OCI-LY1 (cell line): ENCODE measurements around the gene PGAM2.

Source experiments
- H2AFZ ChIP-seq: fragments of 200-600 bp; sonication (generic), shearing (Covaris generic); 2 replicates; pipeline ENCODE4 v1.6.0; 2014; ENCODE audit warnings: antibody characterized with exemption, mild to moderate bottlenecking, low read length
- H3F3A ChIP-seq: fragments of 200-600 bp; sonication (generic), shearing (Covaris generic); 2 replicates; pipeline ENCODE4 v1.6.0; 2014; ENCODE audit warnings: mild to moderate bottlenecking, antibody characterized with exemption, low read length, moderate library complexity; ENCODE audit not compliant: insufficient read depth
- H3K27ac ChIP-seq: fragments of 200-600 bp; sonication (generic); 2 replicates; pipeline ENCODE4 v1.5.1; 2014; ENCODE audit warnings: low read length, mixed run types, mild to moderate bottlenecking, low read depth; ENCODE audit not compliant: poor library complexity, severe bottlenecking
- H3K27me3 ChIP-seq: fragments of 200-600 bp; sonication (generic); 2 replicates; pipeline ENCODE4 v1.6.0; 2014; ENCODE audit warnings: antibody characterized with exemption, mild to moderate bottlenecking, low read length, moderate library complexity; ENCODE audit not compliant: insufficient read depth
- H3K36me3 ChIP-seq: fragments of 200-600 bp; sonication (generic); 2 replicates; pipeline ENCODE4 v1.6.1; 2014; ENCODE audit warnings: mild to moderate bottlenecking, antibody characterized with exemption, low read length, moderate library complexity, mixed read lengths; ENCODE audit not compliant: insufficient read depth
- H3K4me1 ChIP-seq: fragments of 200-600 bp; sonication (generic); 2 replicates; pipeline ENCODE4 v1.5.1; 2014; ENCODE audit warnings: mild to moderate bottlenecking, low read length, moderate library complexity; ENCODE audit not compliant: insufficient read depth, severe bottlenecking
- H3K4me2 ChIP-seq: fragments of 200-600 bp; sonication (generic), shearing (Covaris generic); 2 replicates; pipeline ENCODE4 v1.6.1; 2014; ENCODE audit warnings: low read length
- H3K4me3 ChIP-seq: fragments of 200-600 bp; sonication (generic); 2 replicates; pipeline ENCODE4 v1.5.1; 2014; ENCODE audit warnings: low read length, low read depth, mild to moderate bottlenecking, mixed read lengths; ENCODE audit not compliant: poor library complexity, severe bottlenecking
- H3K79me2 ChIP-seq: fragments of 200-600 bp; shearing (Covaris generic); 2 replicates; pipeline ENCODE4 v1.6.1; 2016; ENCODE audit warnings: mixed run types, low read length, mixed read lengths; ENCODE audit not compliant: insufficient read depth
- H3K9ac ChIP-seq: fragments of 200-600 bp; sonication (generic), shearing (Covaris generic); 2 replicates; pipeline ENCODE4 v1.6.1; 2014; ENCODE audit warnings: mild to moderate bottlenecking, low read length, mixed read lengths
- H3K9me2 ChIP-seq: fragments of 200-600 bp; sonication (generic), shearing (Covaris generic); 2 replicates; pipeline ENCODE4 v1.6.1; 2014; ENCODE audit warnings: low read depth, mild to moderate bottlenecking, low read length, mixed read lengths
- H3K9me3 ChIP-seq: fragments of 200-600 bp; shearing (Covaris generic); 2 replicates; pipeline ENCODE4 v1.6.1; 2014; ENCODE audit warnings: low read length, mixed read lengths
- H4K20me1 ChIP-seq: fragments of 200-600 bp; sonication (generic), shearing (Covaris generic); 2 replicates; pipeline ENCODE4 v1.6.0; 2016; ENCODE audit warnings: mild to moderate bottlenecking, low read length; ENCODE audit not compliant: insufficient read depth
- EZH2 ChIP-seq: fragments of 200-600 bp; sonication (generic), shearing (Covaris generic); IDR thresholded peaks from 2 replicates; pipeline ENCODE4 v1.8.0; 2017; ENCODE audit warnings: borderline replicate concordance, mixed run types, mild to moderate bottlenecking, antibody characterized with exemption, low read length, moderate library complexity, mixed read lengths
- TF ChIP-seq, protein P1 (sequence below): fragments of 200-600 bp; sonication (generic), shearing (Covaris generic); IDR thresholded peaks from 2 replicates; pipeline ENCODE4 v1.5.1; 2017; ENCODE audit warnings: mild to moderate bottlenecking, antibody characterized with exemption, low read length, moderate library complexity, mixed read lengths

Gene PGAM2

DNA sequence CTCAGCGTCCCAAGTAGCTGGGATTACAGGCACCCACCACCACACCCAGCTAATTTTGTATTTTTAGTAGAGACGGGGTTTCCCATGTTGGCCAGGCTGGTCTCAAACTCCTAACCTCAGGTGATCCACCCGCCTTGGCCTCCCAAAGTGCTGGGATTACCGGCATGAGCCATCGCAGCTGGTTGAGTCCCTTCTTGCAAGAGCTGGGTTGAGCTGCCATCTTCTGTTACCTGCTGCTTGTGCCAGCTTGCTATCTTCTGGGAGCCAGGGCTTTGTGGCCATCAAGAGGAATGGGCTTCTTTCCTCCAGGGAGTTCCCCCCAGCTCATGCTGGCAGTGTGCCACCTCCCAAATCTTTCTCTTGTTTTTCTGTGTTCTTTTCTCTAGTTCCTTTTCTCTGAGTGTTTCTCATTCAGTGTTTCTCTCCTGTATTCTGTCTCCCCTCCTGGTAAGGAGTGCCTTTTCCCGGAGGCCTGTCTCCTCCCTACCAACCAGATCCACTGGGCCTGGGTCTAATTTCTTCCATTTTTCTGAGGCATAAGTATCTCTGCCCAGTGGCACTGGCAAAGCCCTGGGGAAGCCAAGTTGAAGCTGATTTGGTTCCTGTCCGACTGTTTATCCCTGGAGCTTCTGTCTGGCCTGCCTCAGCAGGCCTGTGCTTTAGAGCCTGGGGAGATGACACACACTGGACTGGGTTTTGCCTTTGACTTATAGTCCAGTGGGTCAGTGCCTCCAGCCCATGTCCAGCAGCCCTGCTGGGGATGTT is 17.2 kb downstream of the PGAM2 start:
- Histone ChIP-seq H3K79me2 (peaks cover 38% of the 10 kb centered on the region), H3K9ac (no peak overlapping the region), H3K27me3 (no peaks in the 10 kb centered on the region), H2AFZ (no peak overlapping the region), H3K4me2 (no peak overlapping the region), H3K27ac (no peak overlapping the region), H3K4me3 (no peak overlapping the region), H4K20me1 (no peaks in the 10 kb centered on the region), H3K36me3 (peaks cover 53% of the 10 kb centered on the region), H3K4me1 (peaks cover 33% of the 10 kb centered on the region), H3F3A (no peaks in the 10 kb centered on the region; the same call in 1 of the 2 replicates), H3K9me3 (no peaks in the 10 kb centered on the region), H3K9me2 (no peaks in the 10 kb centered on the region)
- TF ChIP-seq, protein P1, sequence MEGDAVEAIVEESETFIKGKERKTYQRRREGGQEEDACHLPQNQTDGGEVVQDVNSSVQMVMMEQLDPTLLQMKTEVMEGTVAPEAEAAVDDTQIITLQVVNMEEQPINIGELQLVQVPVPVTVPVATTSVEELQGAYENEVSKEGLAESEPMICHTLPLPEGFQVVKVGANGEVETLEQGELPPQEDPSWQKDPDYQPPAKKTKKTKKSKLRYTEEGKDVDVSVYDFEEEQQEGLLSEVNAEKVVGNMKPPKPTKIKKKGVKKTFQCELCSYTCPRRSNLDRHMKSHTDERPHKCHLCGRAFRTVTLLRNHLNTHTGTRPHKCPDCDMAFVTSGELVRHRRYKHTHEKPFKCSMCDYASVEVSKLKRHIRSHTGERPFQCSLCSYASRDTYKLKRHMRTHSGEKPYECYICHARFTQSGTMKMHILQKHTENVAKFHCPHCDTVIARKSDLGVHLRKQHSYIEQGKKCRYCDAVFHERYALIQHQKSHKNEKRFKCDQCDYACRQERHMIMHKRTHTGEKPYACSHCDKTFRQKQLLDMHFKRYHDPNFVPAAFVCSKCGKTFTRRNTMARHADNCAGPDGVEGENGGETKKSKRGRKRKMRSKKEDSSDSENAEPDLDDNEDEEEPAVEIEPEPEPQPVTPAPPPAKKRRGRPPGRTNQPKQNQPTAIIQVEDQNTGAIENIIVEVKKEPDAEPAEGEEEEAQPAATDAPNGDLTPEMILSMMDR: no peak
- no peak for TF ChIP-seq EZH2

DNA sequence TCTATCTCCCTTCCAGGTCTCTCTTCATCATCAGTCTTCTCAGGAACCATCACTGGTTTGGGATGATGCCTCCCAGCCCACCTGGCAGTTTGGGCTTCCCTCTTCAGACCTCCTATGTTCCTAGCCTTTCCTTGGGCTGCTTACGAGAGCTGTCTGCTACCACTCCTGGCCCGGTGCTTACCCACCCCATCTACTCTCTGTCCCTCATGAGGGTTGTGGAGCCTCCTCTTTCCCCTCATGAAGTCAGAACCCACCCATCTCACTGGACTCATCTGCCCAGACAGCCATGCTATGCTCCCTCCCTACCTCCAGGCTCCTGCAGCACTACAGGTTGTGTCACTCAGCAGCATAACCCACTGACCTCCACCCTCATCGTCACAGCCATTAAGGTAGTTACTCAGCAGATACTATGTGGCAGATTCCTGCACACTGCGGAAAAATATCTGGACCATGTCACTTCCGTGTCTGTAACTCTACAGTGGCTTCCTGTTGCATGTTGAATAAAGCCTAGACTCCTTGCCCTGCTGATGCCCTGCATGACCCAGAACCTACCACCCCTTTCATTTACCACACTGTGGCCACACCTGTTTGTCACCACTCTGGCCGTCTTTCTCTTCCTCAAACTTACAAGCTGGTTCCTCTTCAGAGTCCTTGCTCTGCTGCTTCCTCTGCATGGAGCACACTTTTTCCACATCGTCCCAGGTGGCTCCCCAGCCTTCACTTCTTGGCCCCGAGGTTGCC is 18.9 kb downstream of the PGAM2 start:
- Histone ChIP-seq H3K9me3 (no peaks in the 10 kb centered on the region), H3K4me1 (peaks cover 33% of the 10 kb centered on the region), H3K9ac (peak overlapping the region; percentile 93), H3K4me3 (peak overlapping the region; percentile 89), H3K27me3 (no peaks in the 10 kb centered on the region), H4K20me1 (no peaks in the 10 kb centered on the region), H3F3A (peaks cover 6% of the 10 kb centered on the region), H2AFZ (no peak overlapping the region), H3K4me2 (peak overlapping the region; percentile 92), H3K9me2 (no peaks in the 10 kb centered on the region), H3K79me2 (peaks cover 38% of the 10 kb centered on the region), H3K36me3 (peaks cover 38% of the 10 kb centered on the region), H3K27ac (peak overlapping the region; percentile 85)
- TF ChIP-seq, protein P1: no peak
- TF ChIP-seq EZH2: no peak

DNA sequence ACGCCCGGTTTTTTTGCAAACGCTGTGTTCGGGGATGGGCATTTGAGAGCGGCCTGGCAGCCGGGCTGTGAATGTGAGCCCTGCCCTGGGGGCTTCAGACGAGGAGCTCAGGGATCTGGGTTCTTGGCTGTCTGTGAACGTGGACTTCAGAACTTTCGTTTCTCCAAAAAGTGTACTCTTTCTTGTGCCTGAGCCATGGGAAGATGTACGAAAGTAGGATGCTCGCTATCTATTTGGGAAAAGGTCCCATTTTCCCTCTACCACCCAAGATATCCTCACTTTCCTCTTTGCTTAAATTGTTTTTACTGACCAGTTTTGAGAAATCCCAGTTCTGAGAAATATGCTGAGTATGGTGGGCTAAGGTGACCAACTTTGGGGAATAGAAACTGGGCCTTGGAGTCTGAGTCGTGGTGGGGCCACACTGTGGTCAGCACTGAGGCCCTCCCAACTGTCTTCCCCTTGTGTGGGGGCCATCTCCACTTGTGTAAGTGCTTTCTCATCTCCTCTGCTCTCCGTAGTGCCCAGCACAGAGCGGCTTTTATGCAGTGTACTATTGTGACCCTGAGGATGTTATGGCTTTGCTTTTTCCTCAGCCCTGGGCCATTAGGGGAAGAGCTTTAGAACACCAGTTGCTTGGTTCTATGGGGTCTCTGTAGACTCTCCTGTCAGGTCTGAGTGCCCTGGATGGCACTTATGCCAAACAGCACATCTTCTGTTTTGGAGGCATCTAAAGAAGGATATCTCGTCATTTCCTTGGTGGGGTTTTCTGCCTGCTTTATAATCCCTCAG is 19.9 kb downstream of the PGAM2 start:
- H3K27me3 ChIP-seq: no peaks in the 10 kb centered on the region
- no peak for TF ChIP-seq EZH2
- TF ChIP-seq, protein P1: no peak
- H3K79me2 ChIP-seq: peaks cover 38% of the 10 kb centered on the region
- no peaks in the 10 kb centered on the region for H3K9me3 ChIP-seq
- no peak overlapping the region for H2AFZ ChIP-seq
- peaks cover 27% of the 10 kb centered on the region for H3K36me3 ChIP-seq
- H3F3A ChIP-seq: peaks cover 6% of the 10 kb centered on the region
- no peaks in the 10 kb centered on the region for H4K20me1 ChIP-seq
- H3K4me2 ChIP-seq: peak overlapping the region; percentile 92
- H3K9ac ChIP-seq: peak overlapping the region; percentile 93
- H3K4me3 ChIP-seq: peak overlapping the region; percentile 89
- peak overlapping the region; percentile 85 for H3K27ac ChIP-seq
- H3K4me1 ChIP-seq: peaks cover 38% of the 10 kb centered on the region
- no peaks in the 10 kb centered on the region for H3K9me2 ChIP-seq
